OCI-LY3 (cell line): ENCODE data around the gene ADGRG7.
A peak's percentile ranks its signal among the peaks of the same experiment; 100 is the strongest.

Experiments
- H2AFZ ChIP-seq: fragments of 200-600, 300-600 bp; shearing (Covaris generic); 2 replicates; pipeline ENCODE4 v1.6.0; 2014; ENCODE audit warnings: antibody characterized with exemption, low read depth, low read length
- H3K27ac ChIP-seq: fragments of 200-600, 300-600 bp; sonication (generic); 2 replicates; pipeline ENCODE4 v1.5.1; 2014; ENCODE audit warnings: mild to moderate bottlenecking, low read length, moderate library complexity, mixed read lengths
- H3K27me3 ChIP-seq: fragments of 200-600, 300-600 bp; sonication (generic); 2 replicates; pipeline ENCODE4 v1.6.1; 2014; ENCODE audit warnings: low read depth, low read length, mixed read lengths
- H3K36me3 ChIP-seq: fragments of 200-600, 300-600 bp; sonication (generic); replicated peaks from 2 replicates; pipeline ENCODE3; 2014; ENCODE audit warnings: low read depth, low read length, mixed read lengths
- H3K4me1 ChIP-seq: fragments of 300-600, 200-600 bp; sonication (generic); 2 replicates; pipeline ENCODE4 v1.6.1; 2014; ENCODE audit warnings: low read length, mixed read lengths
- H3K4me2 ChIP-seq: fragments of 200-600, 300-600 bp; sonication (generic); 2 replicates; pipeline ENCODE4 v1.6.1; 2014; ENCODE audit warnings: low read length, mixed read lengths
- H3K4me3 ChIP-seq: fragments of 300-600, 200-600 bp; sonication (generic); 2 replicates; pipeline ENCODE4 v1.5.1; 2014; ENCODE audit warnings: antibody characterized with exemption, mild to moderate bottlenecking, low read length, moderate library complexity
- H3K79me2 ChIP-seq: fragments of 300-600, 200-600 bp; shearing (Covaris generic); 2 replicates; pipeline ENCODE4 v1.6.1; 2014; ENCODE audit warnings: mild to moderate bottlenecking, low read length, mixed read lengths
- H3K9ac ChIP-seq: fragments of 300-600, 200-600 bp; shearing (Covaris generic); 2 replicates; pipeline ENCODE4 v1.6.0; 2014; ENCODE audit warnings: mild to moderate bottlenecking, low read length, moderate library complexity
- H3K9me3 ChIP-seq: fragments of 200-600, 300-600 bp; shearing (Covaris generic); 2 replicates; pipeline ENCODE4 v1.6.1; 2014; ENCODE audit warnings: low read length, mixed read lengths; ENCODE audit not compliant: insufficient read depth
- H4K20me1 ChIP-seq: fragments of 200-600, 300-600 bp; sonication (generic); 2 replicates; pipeline ENCODE4 v1.6.1; 2016; ENCODE audit warnings: low read length, mixed read lengths; ENCODE audit not compliant: insufficient read depth
- CTCF ChIP-seq: fragments of 200-600, 300-600 bp; sonication (generic); IDR thresholded peaks from 2 replicates; pipeline ENCODE4 v1.5.1; 2014; ENCODE audit warnings: antibody characterized with exemption, low read length, low read depth
- EZH2phosphoT487 ChIP-seq: fragments of 200-600 bp; shearing (Covaris generic); IDR thresholded peaks from 2 replicates; pipeline ENCODE4 v1.6.1; 2018; ENCODE audit warnings: antibody characterized with exemption, mixed run types, low read depth

ADGRG7 gene

GRCh38 chr3:100647171-100647570 is 37.8 kb downstream of the ADGRG7 start:
- Histone ChIP-seq H3K36me3 (no peaks in the 10 kb centered on the region), H3K4me1 (peaks cover 48% of the 10 kb centered on the region), H4K20me1 (no peaks in the 10 kb centered on the region), H2AFZ (no peak overlapping the region), H3K27me3 (no peaks in the 10 kb centered on the region), H3K9ac (no peak overlapping the region), H3K27ac (no peak overlapping the region), H3K79me2 (no peaks in the 10 kb centered on the region), H3K4me3 (no peak overlapping the region), H3K9me3 (no peaks in the 10 kb centered on the region), H3K4me2 (no peak overlapping the region)
- no peak for TF ChIP-seq EZH2phosphoT487
- no peak for TF ChIP-seq CTCF

- H3K36me3 ChIP-seq = no peaks in the 10 kb centered on the region
- no peak overlapping the region for H3K4me3 ChIP-seq
- H2AFZ ChIP-seq = no peak overlapping the region
- no peaks in the 10 kb centered on the region for H3K27me3 ChIP-seq
- no peak overlapping the region for H3K27ac ChIP-seq
- no peaks in the 10 kb centered on the region for H3K79me2 ChIP-seq
- no peak overlapping the region for H3K4me2 ChIP-seq
- H3K9ac ChIP-seq = no peak overlapping the region
- H3K9me3 ChIP-seq = no peaks in the 10 kb centered on the region
- H4K20me1 ChIP-seq = no peaks in the 10 kb centered on the region
- TF ChIP-seq EZH2phosphoT487 = no peak
- TF ChIP-seq CTCF = no peak
- H3K4me1 ChIP-seq = peaks cover 45% of the 10 kb centered on the region
These were observed 38.3 kb downstream of the ADGRG7 start for GRCh38 chr3:100647657-100648056.

GRCh38 chr3:100650651-100651619 is 41.5 kb downstream of the ADGRG7 start:
- peak; percentile 67 for TF ChIP-seq CTCF
- no peak for TF ChIP-seq EZH2phosphoT487
- peaks cover 32% of the 10 kb centered on the region for H3K4me1 ChIP-seq
- H3K79me2 ChIP-seq = no peaks in the 10 kb centered on the region
- H3K9ac ChIP-seq = peak overlapping the region; percentile 60
- peak overlapping the region; percentile 89 for H3K27ac ChIP-seq
- peak overlapping the region; percentile 48 for H3K4me3 ChIP-seq
- no peaks in the 10 kb centered on the region for H3K36me3 ChIP-seq
- H3K4me2 ChIP-seq = peak overlapping the region; percentile 59
- H3K27me3 ChIP-seq = no peaks in the 10 kb centered on the region
- H4K20me1 ChIP-seq = no peaks in the 10 kb centered on the region
- no peaks in the 10 kb centered on the region for H3K9me3 ChIP-seq
- H2AFZ ChIP-seq = peak overlapping the region; percentile 82

GRCh38 chr3:100653604-100654294 is 44.3 kb downstream of the ADGRG7 start:
- H3K4me1 ChIP-seq = peaks cover 32% of the 10 kb centered on the region
- no peaks in the 10 kb centered on the region for H3K36me3 ChIP-seq
- H2AFZ ChIP-seq = no peak overlapping the region
- no peak for TF ChIP-seq EZH2phosphoT487
- TF ChIP-seq CTCF = no peak
- no peaks in the 10 kb centered on the region for H3K9me3 ChIP-seq
- no peak overlapping the region for H3K27ac ChIP-seq
- no peaks in the 10 kb centered on the region for H3K79me2 ChIP-seq
- no peak overlapping the region for H3K9ac ChIP-seq
- no peaks in the 10 kb centered on the region for H4K20me1 ChIP-seq
- H3K4me2 ChIP-seq = no peak overlapping the region
- no peaks in the 10 kb centered on the region for H3K27me3 ChIP-seq
- no peak overlapping the region for H3K4me3 ChIP-seq
